ENCODE results near the gene RACK1.

The RACK1 gene

GRCh38 chr5:181195249-181195761, 48.4 kb downstream of the RACK1 start:
- no peak for DNase-seq (ENCODE audit: low spot score)

- no peak for DNase-seq (ENCODE audit: low spot score)
Measured at GRCh38 chr5:181194489-181195248, 49.0 kb downstream of the RACK1 start.

GRCh38 chr5:181193656-181194055, 50.0 kb downstream of the RACK1 start:
- DNase-seq (ENCODE audit: low spot score): no peak

GRCh38 chr5:181192337-181193046, 51.2 kb downstream of the RACK1 start:
- DNase-seq (ENCODE audit: low spot score): no peak

- peak; percentile 97 for DNase-seq (ENCODE audit: low spot score)
Measured at GRCh38 chr5:181191526-181192336, 52.0 kb downstream of the RACK1 start.

- peak; percentile 72 for DNase-seq (ENCODE audit: low spot score)
Measured at GRCh38 chr5:181190711-181191525, 52.8 kb downstream of the RACK1 start.

- peak; percentile 50 for DNase-seq (ENCODE audit: low spot score)
Measured at GRCh38 chr5:181189962-181190710, 53.6 kb downstream of the RACK1 start.

- peak; percentile 85 for DNase-seq (ENCODE audit: low spot score)
Measured at GRCh38 chr5:181189363-181189961, 54.2 kb downstream of the RACK1 start.

- peak; percentile 92 for DNase-seq (ENCODE audit: low spot score)
Measured at GRCh38 chr5:181188700-181189362, 54.9 kb downstream of the RACK1 start.

- DNase-seq (ENCODE audit: low spot score): peak; percentile 81
Measured at GRCh38 chr5:181187500-181188213, 56.0 kb downstream of the RACK1 start.

- peak; percentile 60 for DNase-seq (ENCODE audit: low spot score)
Measured at GRCh38 chr5:181186986-181187499, 56.7 kb downstream of the RACK1 start.
